Measurements from ENCODE around the gene PI4KA.

The PI4KA gene

GRCh38 chr22:20756846-20757245, 101.8 kb downstream of the PI4KA start:
- H3K27ac ChIP-seq (ENCODE audit: low read length) = no peak overlapping the region
- no peak overlapping the region for H2AFZ ChIP-seq (ENCODE audit: low read depth, low read length)
- H3K4me2 ChIP-seq (ENCODE audit: low read length) = no peak overlapping the region
- no peaks in the 10 kb centered on the region for H3K27me3 ChIP-seq (ENCODE audit: low read depth, low read length)
- H3K4me1 ChIP-seq (ENCODE audit: low read length) = no peaks in the 10 kb centered on the region
- no peak overlapping the region for H3K9ac ChIP-seq (ENCODE audit: low read length)
- no peak overlapping the region for H3K4me3 ChIP-seq (ENCODE audit: low read length)
- H3K9me3 ChIP-seq (ENCODE audit: insufficient read depth, low read length) = no peaks in the 10 kb centered on the region
- no peaks in the 10 kb centered on the region for H3K79me2 ChIP-seq (ENCODE audit: low read length)
- no peaks in the 10 kb centered on the region for H4K20me1 ChIP-seq (ENCODE audit: insufficient read depth, low read length)
- no peak for TF ChIP-seq EZH2phosphoT487 (IDR thresholded peaks at IDR 0.05; ENCODE audit: low read depth)
- TF ChIP-seq CTCF (IDR thresholded peaks at IDR 0.05; ENCODE audit: low read depth, low read length) = no peak
- peaks cover 13% of the 10 kb centered on the region for H3K36me3 ChIP-seq (replicated peaks; ENCODE audit: low read depth, low read length)

GRCh38 chr22:20752873-20753272, 105.7 kb downstream of the PI4KA start:
- Histone ChIP-seq H2AFZ (ENCODE audit: low read depth, low read length) (no peak overlapping the region), H3K27ac (ENCODE audit: low read length) (no peak overlapping the region)

GRCh38 chr22:20752104-20752741, 106.4 kb downstream of the PI4KA start:
- Histone ChIP-seq H3K79me2 (ENCODE audit: low read length) (no peaks in the 10 kb centered on the region), H3K4me2 (ENCODE audit: low read length) (no peak overlapping the region), H3K27ac (ENCODE audit: low read length) (no peak overlapping the region), H3K27me3 (ENCODE audit: low read depth, low read length) (no peaks in the 10 kb centered on the region), H4K20me1 (ENCODE audit: insufficient read depth, low read length) (peaks cover 24% of the 10 kb centered on the region), H3K4me1 (ENCODE audit: low read length) (peaks cover 26% of the 10 kb centered on the region), H3K4me3 (ENCODE audit: low read length) (no peak overlapping the region), H3K36me3 (replicated peaks; ENCODE audit: low read depth, low read length) (peaks cover 26% of the 10 kb centered on the region), H3K9me3 (ENCODE audit: insufficient read depth, low read length) (no peaks in the 10 kb centered on the region), H2AFZ (ENCODE audit: low read depth, low read length) (no peak overlapping the region), H3K9ac (ENCODE audit: low read length) (no peak overlapping the region)
- TF ChIP-seq EZH2phosphoT487 (IDR thresholded peaks at IDR 0.05; ENCODE audit: low read depth) (no peak), CTCF (IDR thresholded peaks at IDR 0.05; ENCODE audit: low read depth, low read length) (no peak)

More at GRCh38 chr22:20752873-20753272, 105.7 kb downstream of the PI4KA start:
- H4K20me1 ChIP-seq (ENCODE audit: insufficient read depth, low read length) = peaks cover 22% of the 10 kb centered on the region
- H3K36me3 ChIP-seq (replicated peaks; ENCODE audit: low read depth, low read length) = peaks cover 25% of the 10 kb centered on the region
- H3K4me3 ChIP-seq (ENCODE audit: low read length) = no peak overlapping the region
- no peaks in the 10 kb centered on the region for H3K9me3 ChIP-seq (ENCODE audit: insufficient read depth, low read length)
- H3K9ac ChIP-seq (ENCODE audit: low read length) = no peak overlapping the region
- TF ChIP-seq CTCF (IDR thresholded peaks at IDR 0.05; ENCODE audit: low read depth, low read length) (no peak), EZH2phosphoT487 (IDR thresholded peaks at IDR 0.05; ENCODE audit: low read depth) (no peak)
- no peaks in the 10 kb centered on the region for H3K27me3 ChIP-seq (ENCODE audit: low read depth, low read length)
- no peak overlapping the region for H3K4me2 ChIP-seq (ENCODE audit: low read length)
- H3K79me2 ChIP-seq (ENCODE audit: low read length) = no peaks in the 10 kb centered on the region
- peaks cover 26% of the 10 kb centered on the region for H3K4me1 ChIP-seq (ENCODE audit: low read length)

GRCh38 chr22:20751185-20751851, 107.3 kb downstream of the PI4KA start:
- Histone ChIP-seq H3K4me1 (ENCODE audit: low read length) (peaks cover 26% of the 10 kb centered on the region), H3K9me3 (ENCODE audit: insufficient read depth, low read length) (no peaks in the 10 kb centered on the region), H3K27ac (ENCODE audit: low read length) (no peak overlapping the region), H4K20me1 (ENCODE audit: insufficient read depth, low read length) (peaks cover 30% of the 10 kb centered on the region), H3K9ac (ENCODE audit: low read length) (no peak overlapping the region), H3K4me2 (ENCODE audit: low read length) (no peak overlapping the region), H3K79me2 (ENCODE audit: low read length) (no peaks in the 10 kb centered on the region), H3K4me3 (ENCODE audit: low read length) (no peak overlapping the region), H2AFZ (ENCODE audit: low read depth, low read length) (no peak overlapping the region), H3K27me3 (ENCODE audit: low read depth, low read length) (no peaks in the 10 kb centered on the region), H3K36me3 (replicated peaks; ENCODE audit: low read depth, low read length) (peaks cover 35% of the 10 kb centered on the region)
- TF ChIP-seq CTCF (IDR thresholded peaks at IDR 0.05; ENCODE audit: low read depth, low read length) (no peak), EZH2phosphoT487 (IDR thresholded peaks at IDR 0.05; ENCODE audit: low read depth) (no peak)
